Thymus (tissue), 11 donors: ENCODE data around the gene COG8. TPM values are rescaled to one million over a fixed set of nuclear protein-coding genes. Genes with fewer than 3 reads are reported as not detected.

ENCODE experiments used
- DNase-seq, 9 donors: peaks; one replicate each; pipeline ENCODE4 v3.0.0-alpha.2; 2013; ENCODE audit warnings: low spot score in 9 of 9, low read depth in 6 of 9, missing footprints in 1 of 9
- H3K27ac ChIP-seq, 2 donors: one replicate each; pipeline ENCODE4 v1.5.1; 2013; ENCODE audit warnings: control low read depth in 1 of 2, low read depth in 1 of 2, low read length in 1 of 2, mild to moderate bottlenecking in 1 of 2, moderate library complexity in 1 of 2
- H3K27me3 ChIP-seq, 2 donors: one replicate each; pipeline ENCODE4 v1.5.1; 2013; ENCODE audit warnings: low read length in 1 of 2; ENCODE audit not compliant: control insufficient read depth in 2 of 2, insufficient read depth in 1 of 2
- H3K36me3 ChIP-seq, 2 donors: one replicate each; pipeline ENCODE4 v1.5.1; 2013; ENCODE audit warnings: low read length in 1 of 2, mild to moderate bottlenecking in 1 of 2, moderate library complexity in 1 of 2; ENCODE audit not compliant: control insufficient read depth in 2 of 2, insufficient read depth in 2 of 2
- H3K4me1 ChIP-seq, 2 donors: one replicate each; pipeline ENCODE4 v1.5.1; 2013; ENCODE audit warnings: low read length in 2 of 2; ENCODE audit not compliant: control insufficient read depth in 2 of 2, insufficient read depth in 2 of 2
- H3K4me3 ChIP-seq, 2 donors: one replicate each; pipeline ENCODE4 v1.5.1; 2013; ENCODE audit warnings: low read length in 2 of 2, control low read depth in 1 of 2, mild to moderate bottlenecking in 1 of 2
- H3K9me3 ChIP-seq, 2 donors: one replicate each; pipeline ENCODE4 v1.5.1; 2013; ENCODE audit warnings: low read length in 1 of 2, mild to moderate bottlenecking in 1 of 2; ENCODE audit not compliant: control insufficient read depth in 2 of 2, insufficient read depth in 1 of 2
- WGBS: extraction: QIAGEN DNeasy Blood & Tissue Kit; methylation state at CpG from one replicate; pipeline ENCODE4 v1.1.7; 2013; 5-methylcytosine and 5-hydroxymethylcytosine counted together
- polyA plus RNA-seq: library from polyadenylated mRNA; stranded (reverse); fragments of 200-250 nt; gene quantifications from one replicate; pipeline ENCODE4 v1.2.3, GENCODE V29; 2013
- total RNA-seq: library from RNA; stranded (reverse); fragments of 120-200 nt; gene quantifications from one replicate; pipeline ENCODE4 v1.2.4, GENCODE V29; 2013
- donor health status: healthy.

The COG8 gene
- total and polyA plus RNA-seq, 2 donors: 20.5 to 21.4 TPM

DNA sequence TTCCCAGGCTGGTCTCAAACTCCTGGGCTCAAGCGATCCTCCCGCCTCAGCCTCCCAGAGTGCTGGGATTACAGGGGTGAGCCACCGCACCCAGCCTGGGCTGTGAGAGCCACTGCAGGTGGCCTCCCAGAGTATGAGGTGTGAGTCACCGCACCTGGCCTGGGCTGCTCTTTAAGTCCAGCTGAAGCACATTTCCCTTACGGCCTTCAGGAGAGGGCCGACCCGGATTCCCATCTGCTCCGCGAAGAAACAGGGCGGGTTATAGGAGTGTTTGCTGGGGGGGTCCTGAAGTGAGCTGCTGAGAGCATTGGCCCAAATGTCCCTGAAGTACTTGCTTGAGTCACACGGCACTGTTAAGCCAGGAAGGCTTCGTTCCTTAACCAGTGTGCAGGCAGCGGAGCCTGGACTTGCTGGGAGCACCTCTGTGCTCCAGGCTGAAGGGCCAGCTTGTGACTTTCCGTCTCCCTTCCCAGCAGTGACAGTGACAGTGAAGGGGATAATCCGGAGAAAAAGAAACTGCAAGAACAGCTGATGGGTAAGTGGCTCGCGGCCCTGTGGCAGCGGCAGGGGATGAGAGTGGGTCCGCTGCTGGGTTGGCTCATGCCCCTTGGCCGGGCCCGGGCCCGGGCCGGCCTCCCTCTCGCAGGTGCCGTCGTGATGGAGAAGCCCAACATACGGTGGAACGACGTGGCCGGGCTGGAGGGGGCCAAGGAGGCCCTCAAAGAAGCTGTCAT, 21.0 kb downstream of the COG8 start:
- peaks cover 0 to 2% of the 10 kb centered on the region in 2 donors for H3K4me1 ChIP-seq
- WGBS: 97% methylated on average over 30 of the region's 30 CpGs
- H3K9me3 ChIP-seq: no peaks in the 10 kb centered on the region
- H3K36me3 ChIP-seq: peaks cover 89 to 91% of the 10 kb centered on the region in 2 donors
- H3K4me3 ChIP-seq: no peak overlapping the region
- no peak overlapping the region for H3K27ac ChIP-seq
- H3K27me3 ChIP-seq: no peaks in the 10 kb centered on the region
- DNase-seq: no peak

DNA sequence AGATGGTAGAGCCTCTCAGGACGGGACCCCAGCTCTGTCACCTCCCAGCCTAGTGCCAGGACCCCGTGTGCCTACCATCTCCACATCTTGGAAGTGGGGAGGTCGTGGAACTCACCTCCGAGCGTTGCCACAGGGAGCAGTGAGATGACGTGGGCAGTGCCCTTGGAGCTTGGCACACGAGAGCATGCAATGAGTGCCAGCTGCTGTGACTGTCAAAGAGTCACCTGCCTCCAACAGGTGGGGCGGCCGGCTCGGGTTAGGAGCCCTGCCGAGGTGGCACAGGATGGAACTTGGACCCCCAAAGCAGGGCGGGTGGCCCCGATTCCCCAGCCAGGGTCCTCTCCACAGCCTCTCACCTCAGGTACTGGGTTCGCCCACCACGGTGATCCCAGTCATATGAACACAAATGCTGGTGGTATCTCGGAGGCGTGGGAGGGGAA, 22.7 kb downstream of the COG8 start:
- no peaks in the 10 kb centered on the region for H3K9me3 ChIP-seq
- H3K4me1 ChIP-seq: peaks cover 5 to 6% of the 10 kb centered on the region in 2 donors
- no peak overlapping the region for H3K27ac ChIP-seq
- no peak for DNase-seq
- H3K36me3 ChIP-seq: peaks cover 73 to 74% of the 10 kb centered on the region in 2 donors
- no peak overlapping the region for H3K4me3 ChIP-seq
- 97% methylated on average over 17 of the region's 17 CpGs for WGBS
- H3K27me3 ChIP-seq: no peaks in the 10 kb centered on the region

DNA sequence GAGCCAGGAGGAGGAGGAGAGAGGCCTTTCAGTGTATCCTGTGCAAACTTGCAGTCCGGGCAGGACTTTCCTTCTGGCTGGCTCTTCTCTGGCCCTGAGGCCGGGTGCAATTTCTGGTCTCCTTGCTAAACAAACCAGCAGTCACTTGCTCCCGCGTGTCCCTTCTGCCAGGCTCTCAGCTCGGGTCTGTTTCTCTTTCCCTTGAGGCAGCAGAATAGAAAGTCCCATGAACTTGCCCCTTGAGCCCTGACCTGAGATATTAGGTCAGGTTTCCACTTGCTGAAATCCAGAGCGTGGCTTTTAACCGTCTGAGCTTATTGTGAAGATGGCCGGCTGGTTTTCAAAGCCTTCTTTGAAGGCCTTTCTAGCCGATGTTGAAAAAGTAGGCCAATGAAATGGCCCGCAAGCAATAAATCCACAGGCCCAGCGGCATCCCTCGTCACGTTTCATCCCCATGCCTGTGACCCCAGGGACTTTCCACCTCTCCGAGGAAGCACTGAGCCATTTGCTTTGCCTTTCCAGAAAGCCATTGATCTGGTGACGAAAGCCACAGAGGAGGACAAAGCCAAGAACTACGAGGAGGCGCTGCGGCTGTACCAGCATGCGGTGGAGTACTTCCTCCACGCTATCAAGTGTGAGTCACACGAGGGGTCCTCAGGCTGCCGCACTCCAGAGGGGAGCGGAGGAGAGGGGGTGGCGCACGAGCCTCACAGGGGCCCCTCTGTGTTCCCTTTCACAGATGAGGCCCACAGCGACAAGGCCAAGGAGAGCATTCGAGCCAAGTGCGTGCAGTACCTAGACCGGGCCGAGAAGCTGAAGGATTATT, 23.7 kb downstream of the COG8 start:
- Histone ChIP-seq H3K27ac (no peak overlapping the region), H3K36me3 (peaks cover 64 to 65% of the 10 kb centered on the region in 2 donors), H3K27me3 (no peaks in the 10 kb centered on the region), H3K4me3 (no peak overlapping the region), H3K9me3 (no peaks in the 10 kb centered on the region), H3K4me1 (peaks cover 7% of the 10 kb centered on the region in 2 donors)
- no peak for DNase-seq
- WGBS: 97% methylated on average over 30 of the region's 30 CpGs

DNA sequence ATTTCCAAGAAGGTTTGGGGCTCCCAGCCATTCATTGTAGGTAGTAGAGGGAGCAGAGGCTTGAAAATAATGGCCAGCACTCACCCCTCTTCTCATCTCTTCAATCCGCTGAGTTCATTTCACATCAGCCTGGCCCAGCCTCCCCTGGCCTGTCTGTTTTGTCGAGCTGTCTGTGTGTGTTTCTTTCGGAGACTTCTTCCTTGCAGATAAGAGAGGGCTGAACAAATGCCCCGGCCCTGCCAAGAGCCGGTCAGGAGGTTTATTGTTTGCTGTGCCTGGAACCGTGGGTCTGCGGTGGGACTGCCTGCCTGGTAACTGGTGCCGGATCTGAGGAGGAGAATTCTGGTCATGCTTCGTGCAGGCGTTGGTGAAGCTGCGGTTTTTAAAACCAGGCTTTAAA, 24.8 kb downstream of the COG8 start:
- DNase-seq: no peak
- 98% methylated on average over 11 of the region's 11 CpGs for WGBS
- Histone ChIP-seq H3K4me1 (peaks cover 8 to 13% of the 10 kb centered on the region in 2 donors), H3K27me3 (no peaks in the 10 kb centered on the region), H3K36me3 (peaks cover 53% of the 10 kb centered on the region in 2 donors), H3K9me3 (peaks cover 0 to 7% of the 10 kb centered on the region in 2 donors), H3K4me3 (no peak overlapping the region), H3K27ac (no peak overlapping the region)

DNA sequence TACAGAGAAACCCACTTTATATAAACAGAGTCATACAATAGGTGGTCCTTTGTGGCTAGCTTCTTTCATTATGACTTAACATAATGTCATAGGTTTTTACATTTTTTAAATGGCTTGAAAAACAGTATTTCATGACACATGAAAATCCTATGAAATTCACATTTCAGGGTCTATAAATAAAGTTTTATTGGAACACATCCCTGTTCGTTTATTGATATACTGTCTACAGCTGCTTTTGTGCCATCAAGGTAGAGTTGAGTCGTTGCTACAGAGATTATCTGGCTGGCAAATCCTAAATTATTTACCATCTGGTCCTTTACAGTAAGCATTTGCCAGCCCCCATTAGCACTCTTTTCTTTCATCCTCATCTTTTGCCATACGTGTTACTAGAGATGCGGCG, 25.9 kb downstream of the COG8 start:
- no peak for DNase-seq
- Histone ChIP-seq H3K36me3 (peaks cover 42 to 43% of the 10 kb centered on the region in 2 donors), H3K9me3 (peaks cover 0 to 7% of the 10 kb centered on the region in 2 donors), H3K27ac (no peak overlapping the region), H3K27me3 (no peaks in the 10 kb centered on the region), H3K4me3 (no peak overlapping the region), H3K4me1 (peaks cover 8 to 13% of the 10 kb centered on the region in 2 donors)
- 96% methylated on average over 5 of the region's 5 CpGs for WGBS

DNA sequence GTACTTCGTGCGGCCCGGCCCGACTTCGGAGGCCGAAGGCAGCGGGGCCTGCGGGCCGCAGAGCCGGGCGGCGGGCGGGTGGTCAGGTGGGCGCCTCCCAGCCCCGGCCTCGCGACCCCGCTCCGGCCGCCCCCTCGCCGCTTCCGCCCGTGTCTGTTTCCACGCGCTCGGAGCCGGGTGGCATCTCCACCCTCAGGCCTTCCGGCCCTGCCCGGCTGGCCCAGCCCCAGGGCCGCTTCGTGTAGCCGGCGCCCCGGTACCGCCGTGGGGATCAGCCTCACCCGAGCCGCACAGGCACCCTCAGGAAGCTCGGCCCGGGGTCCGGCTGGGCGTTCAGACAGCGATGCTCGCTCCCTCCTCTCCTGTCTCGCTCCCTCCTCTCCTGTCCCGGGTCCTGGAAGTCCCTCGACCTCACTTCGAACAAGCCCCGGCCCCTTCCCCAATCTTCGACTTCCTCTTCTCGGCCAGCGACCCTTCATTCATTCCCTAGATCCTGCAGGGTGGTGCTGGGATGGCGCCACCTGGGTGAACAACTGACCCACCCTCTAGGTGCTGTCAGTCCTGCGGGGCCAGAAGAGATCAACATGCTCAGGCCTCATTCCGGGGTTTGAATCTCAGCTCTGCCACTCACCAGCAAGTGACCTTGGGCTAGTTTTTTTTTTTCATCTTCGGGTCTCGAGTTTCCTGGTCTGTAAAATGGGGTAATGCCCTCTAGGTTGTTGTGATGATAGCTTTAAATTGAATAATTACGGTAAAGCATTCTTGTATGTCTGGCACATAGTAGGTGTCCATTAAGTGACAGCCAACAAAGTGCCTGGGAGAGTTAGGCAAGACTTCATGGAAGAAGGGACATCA, 27.6 kb downstream of the COG8 start:
- H3K27ac ChIP-seq: peak overlapping the region in 1 of 2 donors; percentile 78
- H3K27me3 ChIP-seq: no peaks in the 10 kb centered on the region
- H3K9me3 ChIP-seq: peaks cover 0 to 7% of the 10 kb centered on the region in 2 donors
- DNase-seq: peak in 4 of 9 donors; percentile 9 to 27 (median 18)
- peaks cover 8 to 13% of the 10 kb centered on the region in 2 donors for H3K4me1 ChIP-seq
- peaks cover 28 to 31% of the 10 kb centered on the region in 2 donors for H3K36me3 ChIP-seq
- WGBS: 3% methylated on average over 59 of the region's 59 CpGs
- peak overlapping the region; percentile 63 to 97 for H3K4me3 ChIP-seq

DNA sequence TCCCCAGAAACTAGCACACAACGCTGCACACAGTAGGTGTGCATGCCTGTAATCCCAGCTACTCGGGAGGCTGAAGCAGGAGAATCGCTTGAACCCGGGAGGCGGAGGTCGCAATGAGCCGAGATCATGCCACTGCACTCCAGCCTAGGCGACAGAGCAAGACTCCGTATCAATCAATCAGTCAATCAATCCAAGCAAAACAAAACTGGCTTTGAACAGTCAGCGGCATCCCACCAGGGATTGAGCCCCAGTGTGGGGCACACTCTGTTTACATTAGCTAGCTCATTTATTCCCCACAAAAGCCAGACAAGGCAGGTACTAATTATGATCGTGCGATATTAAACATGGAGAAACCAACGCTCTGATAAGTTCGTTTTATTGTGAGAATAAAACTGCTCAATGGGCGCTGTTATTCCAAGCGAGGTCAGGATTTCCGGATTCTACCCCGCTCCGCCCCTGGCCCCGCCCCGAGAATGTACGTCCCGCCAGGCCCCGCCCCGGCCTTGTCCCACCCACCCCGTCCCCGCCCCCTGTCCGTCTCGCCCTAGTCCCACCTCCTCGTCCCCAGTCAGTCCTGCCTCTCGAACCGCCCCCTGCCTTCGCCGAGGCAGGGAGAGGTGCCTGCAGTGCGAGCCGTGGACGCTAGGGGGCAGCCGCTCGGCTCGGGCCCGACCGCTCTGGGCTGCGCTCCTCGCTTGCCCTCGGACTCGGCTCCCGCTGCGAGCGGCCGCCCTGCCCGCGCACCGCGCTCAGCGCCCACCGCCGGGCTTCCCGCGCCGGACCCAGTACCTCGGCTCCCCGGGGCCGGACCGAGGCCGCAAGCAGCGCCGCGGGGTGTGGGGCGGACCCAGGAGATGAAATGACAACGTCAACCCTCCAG, 28.5 kb downstream of the COG8 start, which contains the start of gene VPS4A:
Gene VPS4A, plus strand, starts transcription at position 698 of the 880 bp plus-strand sequence. Its CDS starts 162 bp downstream, at position 860.
- DNase-seq: peak; percentile 72 to 97 (median 93)
- peak within 1 kb of the TSS; percentile 63 to 97 for H3K4me3 ChIP-seq
- H3K36me3 ChIP-seq: peaks cover 20 to 22% of the 10 kb centered on the region in 2 donors
- H3K9me3 ChIP-seq: peaks cover 0 to 7% of the 10 kb centered on the region in 2 donors
- peak within 1 kb of the TSS; percentile 76 to 89 for H3K27ac ChIP-seq
- H3K27me3 ChIP-seq: no peaks in the 10 kb centered on the region
- 10% methylated on average over 70 of the region's 70 CpGs for WGBS
- H3K4me1 ChIP-seq: peaks cover 8 to 13% of the 10 kb centered on the region in 2 donors

DNA sequence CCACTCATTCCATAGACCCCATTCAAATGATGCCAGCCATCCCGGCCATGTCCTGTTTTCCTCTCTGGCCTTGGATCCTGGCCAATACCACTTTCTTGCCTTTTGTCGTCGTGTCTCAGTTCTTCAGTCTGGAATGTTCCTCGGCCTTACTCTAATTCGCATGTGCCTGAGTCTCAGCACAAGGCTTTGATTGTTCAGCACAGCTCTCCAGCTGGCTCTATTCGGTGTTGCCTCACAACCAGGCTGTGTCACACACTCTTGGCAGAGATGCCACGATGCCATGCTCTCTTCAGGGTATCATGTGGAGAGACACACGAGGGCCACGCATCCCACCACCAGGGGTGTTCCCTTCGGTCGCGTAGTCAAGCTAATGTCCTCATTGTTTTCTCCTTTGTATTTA, 30.0 kb downstream of the COG8 start:
- DNase-seq: no peak
- Histone ChIP-seq H3K36me3 (peaks cover 4 to 7% of the 10 kb centered on the region in 2 donors), H3K27ac (no peak overlapping the region), H3K4me1 (peaks cover 8 to 13% of the 10 kb centered on the region in 2 donors), H3K9me3 (peaks cover 0 to 7% of the 10 kb centered on the region in 2 donors), H3K4me3 (no peak overlapping the region), H3K27me3 (no peaks in the 10 kb centered on the region)
- WGBS: 94% methylated on average over 12 of the region's 12 CpGs
